HG03432 (cell line): ENCODE data around the gene FRMD5.

ENCODE experiments used
- ATAC-seq: cut with Tn5 transposase; IDR thresholded peaks from one replicate; pipeline ENCODE4 v1.9.1; 2021; ENCODE audit warnings: mild to moderate bottlenecking, moderate library complexity; ENCODE audit not compliant: unreplicated experiment

The FRMD5 gene

DNA sequence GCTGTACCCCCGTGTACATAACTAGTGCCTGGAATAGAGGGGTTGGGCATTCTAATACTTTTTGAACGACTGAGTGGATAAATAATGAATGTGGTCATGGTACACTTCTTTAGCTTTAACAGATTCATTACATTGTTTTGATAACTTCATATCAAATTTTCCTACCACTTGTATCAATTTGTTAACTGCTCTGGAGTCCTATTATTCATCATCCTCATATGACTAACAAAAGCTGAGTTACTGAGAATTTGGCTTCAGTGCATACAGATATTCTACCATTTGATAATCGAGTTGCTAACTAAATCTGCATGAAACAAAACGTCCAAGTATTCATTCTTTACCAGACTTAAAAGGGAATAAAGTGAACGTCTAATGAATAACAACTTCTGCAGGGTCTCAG lies 31.7 kb downstream of the FRMD5 start:
- no peak for ATAC-seq

DNA sequence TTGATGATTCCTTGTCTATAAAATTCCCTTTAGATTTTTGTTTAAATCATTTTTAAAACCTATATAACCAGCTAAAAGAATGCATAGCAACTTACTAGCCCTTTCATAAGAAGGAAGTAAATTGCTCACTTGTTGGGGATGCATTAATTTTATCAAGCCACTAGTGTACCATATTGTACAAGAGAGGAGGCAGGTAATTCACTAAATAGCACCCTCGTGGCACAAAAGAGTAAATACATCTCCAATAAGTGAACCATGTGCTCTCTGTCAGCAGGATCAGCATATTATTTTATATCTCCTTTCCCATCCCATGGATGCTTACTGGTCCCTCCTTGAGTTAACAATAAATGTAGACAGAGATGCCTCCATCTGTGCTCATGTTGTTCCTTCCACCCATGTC lies 34.3 kb downstream of the FRMD5 start:
- no peak for ATAC-seq

- ATAC-seq = no peak
Observed at GRCh38 chr15:44159492-44159891, 35.6 kb downstream of the FRMD5 start.

- no peak for ATAC-seq
Observed at GRCh38 chr15:44158111-44158510, 37.0 kb downstream of the FRMD5 start.

DNA sequence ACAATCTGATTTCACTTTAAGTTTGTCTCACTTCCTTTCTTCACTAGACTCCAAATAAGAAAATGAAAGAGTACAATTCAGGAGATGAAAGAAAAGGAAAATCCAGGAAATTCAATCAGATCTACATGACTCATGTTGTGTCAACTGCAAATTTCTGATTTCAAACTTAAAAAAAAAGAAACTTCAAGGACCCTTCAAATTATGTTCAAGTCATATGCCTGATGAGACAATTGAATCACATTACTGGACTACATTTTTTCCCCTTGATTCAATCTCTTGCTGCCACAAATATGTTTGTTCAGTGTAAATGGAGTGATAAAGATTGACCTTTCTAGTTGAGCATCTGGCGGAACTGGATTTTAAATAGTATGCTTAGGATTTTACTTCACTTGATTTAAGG lies 37.4 kb downstream of the FRMD5 start:
- ATAC-seq = no peak

GRCh38 chr15:44153352-44153751 lies 41.7 kb downstream of the FRMD5 start:
- ATAC-seq = no peak

- no peak for ATAC-seq
Observed at GRCh38 chr15:44149224-44149623, 45.8 kb downstream of the FRMD5 start.

DNA sequence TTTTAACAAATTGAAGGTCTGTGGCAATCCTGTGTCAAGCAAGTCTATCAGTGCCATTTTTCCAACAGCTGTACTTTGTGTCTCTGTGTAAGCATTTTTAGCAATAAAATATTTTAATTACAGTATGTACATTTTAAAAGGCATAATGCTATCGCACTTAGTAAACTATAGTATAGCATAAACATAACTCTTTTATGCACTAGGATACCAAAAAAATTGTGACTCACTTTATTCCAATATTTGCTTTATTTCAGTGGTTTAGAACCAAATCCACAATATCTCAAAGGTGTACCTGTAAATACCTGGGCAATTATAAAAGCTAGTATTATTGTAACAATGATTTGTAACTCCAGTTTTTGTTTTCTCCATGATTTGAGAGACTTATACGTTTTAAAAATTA lies 46.5 kb downstream of the FRMD5 start:
- no peak for ATAC-seq

- no peak for ATAC-seq
Observed at GRCh38 chr15:44147636-44148035, 47.4 kb downstream of the FRMD5 start.

GRCh38 chr15:44145495-44145894 lies 49.6 kb downstream of the FRMD5 start:
- no peak for ATAC-seq

DNA sequence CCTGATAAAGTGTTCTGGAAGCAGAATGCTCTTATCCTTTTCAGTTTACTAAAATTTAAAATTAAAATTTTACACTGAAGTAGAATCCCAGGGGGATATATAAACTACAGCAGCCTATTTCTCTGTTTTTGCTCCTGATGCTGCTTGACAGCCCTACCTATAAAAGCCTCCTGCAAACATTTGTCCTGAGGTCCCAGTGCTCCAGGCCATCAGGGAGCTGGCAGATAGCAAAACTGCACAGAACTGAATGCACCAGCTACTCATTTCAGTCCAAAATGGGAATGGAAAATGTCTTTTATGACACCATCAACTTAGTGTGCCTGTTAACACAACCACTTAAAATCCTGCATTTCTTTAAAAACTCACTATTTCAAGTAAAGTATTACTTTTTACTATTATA lies 50.1 kb downstream of the FRMD5 start:
- ATAC-seq = no peak

- no peak for ATAC-seq
Observed at GRCh38 chr15:44144184-44144583, 50.9 kb downstream of the FRMD5 start.

DNA sequence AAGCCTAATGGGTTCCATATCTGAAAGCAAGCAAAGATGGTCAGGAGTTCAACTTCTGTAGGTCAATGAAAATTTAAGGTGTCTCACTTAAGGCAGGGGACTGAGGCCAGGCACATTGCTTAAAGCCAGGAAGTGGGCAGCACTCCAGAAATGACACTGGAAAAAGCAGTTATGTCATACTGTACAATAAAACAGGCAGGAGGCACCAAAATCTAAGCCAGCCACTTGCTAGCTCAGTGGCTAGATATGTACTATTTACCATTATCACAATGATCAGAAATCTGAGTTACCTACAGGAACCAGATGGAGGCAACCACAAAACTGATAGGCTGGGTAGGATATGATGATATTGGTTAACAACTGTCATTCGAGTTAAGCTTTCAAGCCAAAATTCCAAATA lies 57.3 kb downstream of the FRMD5 start:
- no peak for ATAC-seq

- no peak for ATAC-seq
Observed at GRCh38 chr15:44136991-44137477, 58.0 kb downstream of the FRMD5 start.

DNA sequence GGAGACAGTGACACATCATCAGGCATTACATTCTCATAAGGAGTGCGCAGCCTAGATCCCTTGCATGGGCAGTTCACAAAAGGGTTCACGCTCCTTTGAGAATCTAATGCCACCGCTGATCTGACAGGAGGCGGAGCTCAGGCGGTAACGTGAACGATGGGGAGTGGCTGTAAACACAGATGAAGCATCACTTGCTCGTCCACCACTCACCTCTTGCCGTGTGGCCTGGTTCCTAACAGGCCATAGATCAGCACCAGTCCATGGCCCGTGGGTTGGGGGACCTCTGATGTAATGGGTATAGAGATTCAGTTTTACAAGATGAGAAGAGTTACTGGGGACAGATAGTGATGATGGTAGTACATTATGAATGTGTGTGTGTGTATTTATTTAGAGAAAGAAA lies 63.0 kb downstream of the FRMD5 start:
- ATAC-seq = no peak

DNA sequence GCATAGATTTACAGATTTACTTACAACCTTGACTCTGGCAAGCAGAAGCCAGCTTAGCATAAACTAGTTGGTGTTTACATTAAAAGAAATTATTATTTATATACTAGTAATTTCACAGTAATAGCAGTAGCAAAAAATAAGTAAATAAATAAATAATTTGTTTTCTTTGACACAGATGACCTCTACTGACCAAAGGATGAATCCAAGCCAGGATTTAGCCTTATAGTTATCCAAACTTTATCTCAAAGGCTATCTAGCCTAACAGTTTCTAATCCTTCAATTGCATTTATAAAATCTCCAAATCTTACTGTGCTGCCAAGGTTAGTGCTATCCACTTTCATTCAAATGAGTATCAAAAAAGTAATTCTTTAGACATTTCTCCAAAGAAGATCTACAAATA lies 64.3 kb downstream of the FRMD5 start:
- ATAC-seq = no peak

DNA sequence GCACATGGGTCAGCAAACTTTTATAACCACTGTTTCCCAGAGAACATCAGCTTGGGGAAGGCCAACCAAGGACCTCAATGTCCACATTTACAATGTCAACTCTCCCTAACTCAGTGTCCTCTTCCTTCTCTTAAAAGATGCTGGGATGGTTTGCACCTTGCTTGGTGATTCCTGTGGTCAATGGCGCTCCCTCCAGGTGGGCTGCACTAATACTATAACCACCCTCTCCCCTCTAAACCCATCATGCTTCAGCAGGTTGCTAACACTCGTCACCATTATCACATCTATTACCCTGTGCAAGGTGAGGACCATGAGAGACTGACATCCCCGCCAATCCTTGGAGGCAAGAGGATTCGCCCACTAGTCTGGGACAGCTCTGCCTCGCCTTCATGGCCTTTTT lies 65.2 kb downstream of the FRMD5 start:
- no peak for ATAC-seq

GRCh38 chr15:44128443-44128842 lies 66.6 kb downstream of the FRMD5 start:
- no peak for ATAC-seq

DNA sequence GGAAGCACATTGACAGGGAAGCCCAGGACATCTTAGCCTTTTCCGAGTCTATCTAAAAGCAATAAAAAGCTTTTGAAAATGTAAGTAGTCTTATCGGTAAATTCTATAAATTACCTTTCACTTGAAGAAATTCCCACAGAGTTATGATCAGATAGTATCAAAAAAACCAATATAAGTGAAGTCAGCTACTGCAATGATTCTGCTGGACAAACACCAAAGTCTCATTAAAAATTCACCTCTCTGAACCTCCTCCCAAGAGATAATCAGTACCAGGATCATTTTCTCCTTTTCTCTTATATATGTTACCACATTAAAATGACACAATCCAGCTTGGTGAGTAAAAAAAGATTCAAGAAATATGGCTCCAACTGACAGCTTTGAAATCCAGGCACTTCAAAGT lies 69.2 kb downstream of the FRMD5 start:
- no peak for ATAC-seq

- ATAC-seq = no peak
Observed at GRCh38 chr15:44102675-44103254, 92.3 kb downstream of the FRMD5 start.

GRCh38 chr15:44101944-44102343 lies 93.1 kb downstream of the FRMD5 start:
- no peak for ATAC-seq

- ATAC-seq = no peak
Observed at GRCh38 chr15:44101286-44101685, 93.8 kb downstream of the FRMD5 start.

DNA sequence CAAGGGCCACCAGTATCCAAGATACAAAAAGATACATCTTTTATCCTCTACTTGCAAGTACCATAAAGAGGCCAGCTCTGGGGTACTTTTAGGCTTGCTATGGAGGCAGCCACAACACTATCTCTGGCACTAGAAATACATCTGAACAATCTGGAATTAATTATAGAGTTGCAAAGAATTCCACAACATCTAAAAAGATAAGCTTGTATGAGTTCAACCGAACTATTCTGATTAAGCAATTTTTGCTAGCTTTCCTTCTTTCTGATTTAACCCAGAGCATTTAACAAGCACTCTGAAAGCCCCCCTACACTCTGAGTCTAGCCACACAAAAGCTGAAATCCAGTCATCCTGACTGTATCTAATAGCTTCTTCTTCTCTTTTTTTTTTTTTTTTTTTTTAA lies 95.4 kb downstream of the FRMD5 start:
- no peak for ATAC-seq
